ENCODE measurements around the gene SPDYE2.
"Not testable (repeated sequence)": the region's sequence is repeated elsewhere in the genome, so short reads cannot be mapped to it uniquely, and the experiment has no call there.

DNA sequence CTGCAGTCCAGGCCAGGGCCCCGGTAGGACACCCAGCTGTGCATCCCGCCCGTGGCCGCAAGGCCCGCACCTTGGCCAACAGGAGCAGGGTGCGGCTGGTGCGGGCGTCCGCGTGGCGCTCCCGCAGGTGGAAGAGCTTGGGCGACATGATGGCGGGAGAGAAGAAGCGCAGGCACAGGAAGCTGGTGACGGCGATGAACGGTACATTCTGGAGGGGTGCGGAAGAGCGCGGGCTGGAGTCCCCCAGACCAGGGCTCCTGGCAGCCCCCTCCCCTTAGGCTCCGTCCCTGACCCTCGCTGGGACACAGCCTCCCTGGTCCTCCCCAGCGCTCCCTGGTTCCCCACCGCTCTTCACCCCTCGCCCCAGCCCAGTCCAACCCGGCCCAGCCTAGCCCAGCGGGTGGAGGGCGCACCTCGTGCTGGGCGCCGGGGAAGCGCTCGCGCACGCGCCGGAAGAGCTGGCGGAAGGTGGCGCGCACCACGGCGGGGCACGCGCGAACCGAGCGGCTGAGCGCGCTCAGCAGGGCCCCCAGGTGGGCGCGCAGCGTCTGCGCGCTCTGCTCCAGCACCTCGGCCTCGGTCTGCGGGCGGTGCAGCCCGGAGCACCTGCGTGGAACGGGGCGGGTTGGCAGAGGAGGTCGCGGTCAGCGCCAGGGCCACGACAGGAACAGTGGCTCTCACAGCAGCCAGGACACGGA lies 42.8 kb downstream of the SPDYE2 start:
- not testable (repeated sequence) for TF ChIP-seq YY1 (IDR thresholded peaks at IDR 0.05; ENCODE audit: insufficient read depth, insufficient read length); ZNF274 (IDR thresholded peaks at IDR 0.05; ENCODE audit: low read depth, low read length); SUZ12 (IDR thresholded peaks at IDR 0.05; ENCODE audit: extremely low read depth, insufficient read depth, insufficient read length)
